ENCODE measurements around the gene NUSAP1.
"Not testable (repeated sequence)": the region's sequence is repeated elsewhere in the genome, so short reads cannot be mapped to it uniquely, and the experiment has no call there.

DNA sequence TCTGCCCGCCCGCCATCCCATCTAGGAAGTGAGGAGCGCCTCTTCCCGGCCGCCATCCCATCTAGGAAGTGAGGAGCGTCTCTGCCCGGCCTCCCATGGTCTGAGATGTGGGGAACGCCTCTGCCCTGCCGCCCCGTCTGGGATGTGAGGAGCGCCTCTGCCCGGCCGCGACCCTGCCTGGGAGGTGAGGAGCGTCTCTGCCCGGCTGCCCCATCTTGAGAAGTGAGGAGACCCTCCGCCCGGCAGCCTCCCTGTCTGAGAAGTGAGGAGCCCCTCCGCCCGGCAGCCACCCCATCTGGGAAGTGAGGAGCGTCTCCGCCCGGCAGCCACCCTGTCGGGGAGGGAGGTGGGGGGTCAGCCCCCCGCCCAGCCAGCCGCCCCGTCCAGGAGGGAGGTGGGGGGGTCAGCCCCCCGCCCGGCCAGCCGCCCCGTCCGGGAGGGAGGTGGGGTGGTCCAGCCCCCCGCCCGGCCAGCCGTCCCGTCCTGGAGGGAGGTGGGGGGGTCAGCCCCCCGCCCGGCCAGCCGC is 11.8 kb upstream of the NUSAP1 start:
- TF ChIP-seq, protein P1, sequence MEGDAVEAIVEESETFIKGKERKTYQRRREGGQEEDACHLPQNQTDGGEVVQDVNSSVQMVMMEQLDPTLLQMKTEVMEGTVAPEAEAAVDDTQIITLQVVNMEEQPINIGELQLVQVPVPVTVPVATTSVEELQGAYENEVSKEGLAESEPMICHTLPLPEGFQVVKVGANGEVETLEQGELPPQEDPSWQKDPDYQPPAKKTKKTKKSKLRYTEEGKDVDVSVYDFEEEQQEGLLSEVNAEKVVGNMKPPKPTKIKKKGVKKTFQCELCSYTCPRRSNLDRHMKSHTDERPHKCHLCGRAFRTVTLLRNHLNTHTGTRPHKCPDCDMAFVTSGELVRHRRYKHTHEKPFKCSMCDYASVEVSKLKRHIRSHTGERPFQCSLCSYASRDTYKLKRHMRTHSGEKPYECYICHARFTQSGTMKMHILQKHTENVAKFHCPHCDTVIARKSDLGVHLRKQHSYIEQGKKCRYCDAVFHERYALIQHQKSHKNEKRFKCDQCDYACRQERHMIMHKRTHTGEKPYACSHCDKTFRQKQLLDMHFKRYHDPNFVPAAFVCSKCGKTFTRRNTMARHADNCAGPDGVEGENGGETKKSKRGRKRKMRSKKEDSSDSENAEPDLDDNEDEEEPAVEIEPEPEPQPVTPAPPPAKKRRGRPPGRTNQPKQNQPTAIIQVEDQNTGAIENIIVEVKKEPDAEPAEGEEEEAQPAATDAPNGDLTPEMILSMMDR (IDR thresholded peaks at IDR 0.05 in 2 of 3, conservative IDR thresholded peaks at IDR 0.05 in 1 of 3; ENCODE audit: borderline replicate concordance in 1 of 3, insufficient read depth in 1 of 3, low read depth in 2 of 3, low read length in 2 of 3) = not testable (repeated sequence)
- not testable (repeated sequence) for TF ChIP-seq EZH2 (IDR thresholded peaks at IDR 0.05); POLR2A (IDR thresholded peaks at IDR 0.05; ENCODE audit: borderline replicate concordance, extremely low read depth, insufficient read depth, insufficient read length); SIN3A (IDR thresholded peaks at IDR 0.05; ENCODE audit: low read depth)

Data from HCT116 (cell line).